GM21528 (cell line): Measurements from ENCODE around the gene MTRFR.
"Not testable (repeated sequence)": the region's sequence is repeated elsewhere in the genome, so short reads cannot be mapped to it uniquely, and the experiment has no call there.

ENCODE experiments used
- ATAC-seq: cut with Tn5 transposase; IDR thresholded peaks from one replicate; pipeline ENCODE4 v1.9.1; 2021; ENCODE audit warnings: mild to moderate bottlenecking, moderate library complexity; ENCODE audit not compliant: unreplicated experiment, low FRiP score

MTRFR gene

DNA sequence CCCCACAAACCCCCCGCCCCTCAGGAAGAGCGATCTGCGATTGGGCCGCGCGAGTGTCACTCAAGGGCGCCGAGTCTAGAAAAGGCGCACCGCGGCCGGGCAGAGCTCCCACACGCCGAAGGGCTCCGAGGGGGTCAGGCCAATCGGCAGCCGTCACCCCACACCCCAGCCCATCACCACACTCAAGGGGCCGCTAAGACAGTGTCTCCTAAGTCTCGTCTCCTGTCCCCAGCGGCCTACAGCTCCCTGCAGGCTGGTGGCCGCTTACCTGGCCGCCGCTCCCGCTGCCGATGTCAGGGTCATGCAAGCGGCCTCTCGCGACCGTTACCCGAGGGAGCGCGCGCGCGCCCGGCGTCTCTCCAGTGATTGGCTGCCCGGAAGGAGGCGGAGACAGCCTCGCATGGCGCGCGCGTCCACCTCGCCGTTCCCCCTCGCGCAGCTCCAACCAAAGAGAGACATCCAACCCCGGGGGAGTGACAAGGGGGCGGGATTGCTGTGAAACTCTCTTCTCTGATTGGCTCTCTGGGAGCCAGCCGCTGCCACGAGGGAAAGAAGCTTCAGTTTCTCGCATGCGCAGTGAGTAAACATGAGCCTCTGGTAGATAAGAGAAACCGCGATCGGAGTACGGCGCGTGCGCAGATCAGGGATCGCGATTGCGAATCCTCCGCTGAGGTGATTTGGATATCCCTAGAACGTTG, at the start of gene MTRFR, which contains the start of gene MPHOSPH9:
TSS of gene MTRFR (plus strand) at position 630 of the 698 bp plus-strand sequence. CDS start 20,239 bp downstream, outside the sequence.
TSS of gene MPHOSPH9 (minus strand) at position 335 of the 698 bp plus-strand sequence. CDS start 2,777 bp downstream, outside the sequence.
- peak; percentile 78 for ATAC-seq

DNA sequence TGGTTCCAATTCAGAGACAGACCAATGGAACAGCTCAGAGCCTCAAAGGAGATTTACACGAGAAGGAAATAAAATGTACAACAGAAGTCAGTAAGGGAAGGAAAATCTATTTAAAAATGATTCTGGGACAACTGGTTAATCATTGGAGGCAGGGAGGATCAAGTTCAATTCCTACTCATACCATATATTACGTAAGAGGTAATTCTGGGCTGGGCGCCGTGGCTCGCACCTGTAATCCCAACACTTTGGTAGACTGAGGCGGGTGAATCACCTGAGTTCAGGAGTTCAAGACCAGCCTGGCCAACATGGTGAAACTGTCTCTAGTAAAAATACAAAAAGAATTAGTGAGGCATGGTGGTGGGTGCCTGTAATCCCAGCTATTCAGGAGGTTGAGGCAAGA, 45.6 kb upstream of the MTRFR start:
- no peak for ATAC-seq

DNA sequence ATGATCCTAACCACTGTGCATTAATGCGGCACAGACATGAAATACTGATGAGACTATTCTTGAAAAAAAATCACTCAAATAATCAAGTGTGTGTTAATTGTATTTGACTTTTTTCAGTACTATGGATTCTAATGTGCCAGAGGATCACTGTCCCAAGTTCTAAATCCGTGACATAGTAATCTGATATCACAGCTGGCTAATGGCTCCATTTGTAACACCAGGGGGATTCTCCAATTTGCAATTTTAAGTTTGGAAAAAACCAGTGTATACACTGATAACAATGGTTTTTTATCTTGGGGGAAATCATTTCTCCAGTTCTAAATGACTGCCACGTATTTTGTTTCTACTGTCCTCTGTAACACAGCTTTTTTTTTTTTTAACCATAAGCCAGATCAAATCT, 33.3 kb upstream of the MTRFR start:
- ATAC-seq, result no peak

DNA sequence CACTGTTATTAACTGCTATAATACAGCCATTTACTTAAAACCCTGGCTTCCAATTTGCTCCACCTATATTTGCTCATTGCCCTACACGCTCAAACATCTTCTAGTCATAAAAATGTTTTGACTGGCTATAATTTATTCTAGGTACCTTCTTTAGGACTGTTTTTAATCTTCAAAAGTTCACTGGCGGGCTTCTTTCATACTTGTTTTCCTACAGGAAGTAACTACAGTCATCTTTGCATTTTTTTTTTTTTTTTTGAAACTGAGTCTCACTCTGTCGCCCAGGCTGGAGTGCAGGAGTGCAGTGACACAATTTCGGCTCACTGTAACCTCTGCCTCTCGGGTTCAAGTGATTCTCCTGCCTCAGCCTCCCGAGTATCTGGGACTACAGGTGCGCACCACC, 32.8 kb upstream of the MTRFR start:
- no peak for ATAC-seq

DNA sequence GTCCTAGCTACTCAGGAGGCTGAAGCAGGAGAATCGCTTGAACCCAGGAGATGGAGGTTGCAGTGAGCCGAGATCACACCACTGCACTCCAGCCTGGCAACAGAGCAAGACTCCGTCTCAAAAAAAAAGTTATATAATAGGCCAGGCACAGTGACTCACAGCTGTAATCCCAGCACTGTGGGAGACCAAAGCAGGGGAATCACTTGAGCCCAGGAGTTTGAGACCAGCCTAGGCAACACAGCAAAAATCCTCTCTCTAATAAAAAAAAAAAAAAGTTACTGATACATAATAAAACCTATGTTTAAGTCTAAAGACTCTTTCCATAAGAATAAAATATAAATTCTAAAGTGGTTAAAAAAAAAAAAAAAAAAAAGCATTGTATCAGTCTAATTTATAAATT, 26.4 kb upstream of the MTRFR start:
- not testable (repeated sequence) for ATAC-seq

DNA sequence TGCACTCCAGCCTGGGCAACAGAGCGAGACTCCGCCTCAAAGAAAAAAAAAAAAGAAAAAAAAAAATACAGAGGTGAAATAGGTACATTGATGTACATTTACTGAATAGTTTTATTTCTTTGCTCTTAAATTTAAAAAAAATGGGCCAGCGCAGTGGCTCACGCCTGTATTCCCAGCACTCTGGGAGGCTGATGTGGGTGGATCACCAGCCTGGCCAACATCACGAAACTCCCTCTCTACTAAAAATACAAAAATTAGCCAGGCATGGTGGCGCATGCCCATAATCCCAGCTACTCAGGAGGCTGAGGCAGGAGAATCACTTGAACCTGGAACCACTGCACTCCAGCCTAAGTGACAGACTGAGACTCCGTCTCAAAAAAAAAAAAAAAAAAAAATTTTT, 25.4 kb upstream of the MTRFR start:
- not testable (repeated sequence) for ATAC-seq

DNA sequence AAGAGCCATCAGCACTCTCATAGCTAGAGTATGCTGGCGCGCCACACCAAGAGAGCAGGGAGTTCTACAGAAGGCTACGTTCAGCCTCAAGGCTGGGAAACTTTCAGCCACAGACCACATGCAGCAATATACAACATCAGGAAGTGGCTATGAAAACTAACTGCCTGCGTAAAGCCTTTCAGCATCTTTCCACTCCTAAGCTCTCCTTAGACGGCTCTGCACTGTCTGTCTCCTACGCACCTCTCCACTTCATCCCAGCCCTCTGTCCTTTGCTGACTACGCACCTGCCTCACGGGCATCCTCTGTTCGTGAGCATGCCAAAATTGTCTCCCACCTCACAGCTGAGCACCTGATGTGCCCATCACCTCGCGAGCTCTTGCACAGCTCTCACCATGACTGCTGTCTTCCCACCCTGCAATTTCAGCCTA, 10.0 kb upstream of the MTRFR start:
- ATAC-seq, result no peak

DNA sequence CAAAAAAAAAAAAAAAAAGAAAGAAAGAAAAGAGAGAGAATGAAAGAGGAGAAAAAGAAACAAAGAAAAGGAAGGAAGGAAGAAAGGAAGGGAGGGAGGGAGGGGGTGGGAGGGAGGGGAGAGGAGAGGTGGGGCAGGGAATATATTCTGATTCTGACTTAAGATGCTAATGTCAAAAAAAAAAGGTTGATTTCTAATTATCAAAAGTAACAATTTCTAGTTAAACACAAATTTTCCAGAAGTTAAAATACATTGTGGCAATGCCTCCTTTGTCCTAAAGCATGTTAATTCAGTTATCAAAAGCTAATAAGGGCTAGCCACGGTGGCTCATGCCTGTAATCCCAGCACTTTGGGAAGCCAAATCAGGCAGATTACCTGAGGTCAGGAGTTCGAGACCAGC, 7.8 kb upstream of the MTRFR start:
- no peak for ATAC-seq

DNA sequence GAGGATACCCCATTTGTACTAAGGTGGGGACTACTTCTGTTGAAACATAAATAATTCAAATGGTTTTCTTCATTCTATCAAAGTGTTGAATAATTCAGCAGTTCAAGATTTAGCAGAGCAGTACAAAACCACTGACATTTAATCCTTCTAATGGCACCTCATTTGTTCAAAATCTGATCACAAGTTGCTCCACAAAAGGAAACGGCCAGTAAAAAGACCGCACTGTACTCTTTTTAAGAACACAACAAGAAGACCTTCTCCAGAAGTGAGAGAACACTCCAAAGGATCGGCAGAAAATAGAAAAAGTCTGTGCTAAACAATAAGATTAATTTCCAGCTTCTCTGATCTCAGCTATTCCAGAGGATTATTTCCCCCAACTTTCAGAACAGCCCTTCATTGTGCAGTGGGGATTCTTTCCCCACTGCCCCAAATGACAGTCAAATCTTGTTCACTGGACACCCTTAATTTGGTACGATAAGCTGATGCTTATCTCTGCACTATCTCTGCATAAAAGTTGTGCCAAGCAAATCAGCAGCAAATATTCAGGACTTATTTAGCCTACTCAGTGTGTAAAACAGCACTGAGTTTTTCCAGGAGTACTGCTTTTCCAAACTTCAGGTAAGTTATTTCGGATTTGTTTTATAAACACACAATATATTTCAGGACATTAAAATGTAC, 5.5 kb upstream of the MTRFR start:
- ATAC-seq, result no peak

DNA sequence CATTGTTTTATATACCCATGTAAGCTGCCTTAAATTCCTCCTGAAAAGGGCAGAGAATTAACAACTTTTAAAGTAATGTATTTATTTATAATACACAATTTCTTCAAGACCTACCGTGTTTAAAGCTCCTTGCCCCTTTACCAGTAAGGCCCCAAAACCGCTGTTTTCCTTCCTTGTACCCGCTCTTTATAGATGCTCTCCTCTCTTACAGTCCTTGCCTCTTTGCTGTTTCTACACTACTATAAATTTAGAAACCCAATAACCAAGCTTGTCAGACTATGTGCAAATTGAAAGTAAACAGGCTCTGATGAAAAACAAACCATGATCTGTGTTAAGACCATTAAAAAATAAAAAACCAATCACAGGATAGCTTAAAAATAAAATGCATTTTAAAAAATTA, 4.2 kb upstream of the MTRFR start:
- ATAC-seq, result no peak

DNA sequence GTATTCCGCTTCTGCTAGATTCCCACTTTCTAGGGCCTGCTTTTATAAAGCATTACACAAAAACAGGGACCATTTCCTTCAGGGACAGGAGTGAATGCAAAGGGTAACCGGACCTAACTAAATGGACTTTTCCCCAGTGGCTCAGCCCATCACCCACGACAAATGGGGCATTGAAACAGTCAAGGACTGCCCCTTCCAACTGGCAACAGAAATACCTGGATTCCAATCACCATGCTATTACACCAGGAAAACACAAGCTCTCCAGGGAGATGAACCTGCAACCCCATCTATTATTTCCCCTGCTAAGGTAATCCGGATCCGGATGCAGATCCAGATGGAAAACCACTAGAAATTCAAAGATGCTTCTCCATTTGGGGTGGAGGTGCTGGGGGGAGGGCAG, 1.3 kb upstream of the MTRFR start:
- ATAC-seq, result no peak

DNA sequence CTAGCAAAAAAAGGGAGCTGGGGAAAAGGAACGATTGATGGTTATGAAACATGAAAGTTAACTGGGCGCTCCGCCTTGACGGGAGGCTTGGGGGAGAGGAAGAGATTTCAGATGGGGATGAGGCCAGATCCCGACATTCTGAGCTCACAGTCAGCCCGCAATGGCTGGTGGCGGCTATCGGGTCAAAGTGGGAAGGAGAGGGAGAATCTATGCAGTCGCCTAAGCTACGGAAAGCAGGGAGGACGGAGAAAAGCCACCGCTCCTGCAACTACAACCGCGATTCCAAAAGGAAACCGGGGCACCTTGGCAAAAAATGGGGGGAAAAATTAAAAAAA, 797 bp upstream of the MTRFR start:
- ATAC-seq, result no peak

DNA sequence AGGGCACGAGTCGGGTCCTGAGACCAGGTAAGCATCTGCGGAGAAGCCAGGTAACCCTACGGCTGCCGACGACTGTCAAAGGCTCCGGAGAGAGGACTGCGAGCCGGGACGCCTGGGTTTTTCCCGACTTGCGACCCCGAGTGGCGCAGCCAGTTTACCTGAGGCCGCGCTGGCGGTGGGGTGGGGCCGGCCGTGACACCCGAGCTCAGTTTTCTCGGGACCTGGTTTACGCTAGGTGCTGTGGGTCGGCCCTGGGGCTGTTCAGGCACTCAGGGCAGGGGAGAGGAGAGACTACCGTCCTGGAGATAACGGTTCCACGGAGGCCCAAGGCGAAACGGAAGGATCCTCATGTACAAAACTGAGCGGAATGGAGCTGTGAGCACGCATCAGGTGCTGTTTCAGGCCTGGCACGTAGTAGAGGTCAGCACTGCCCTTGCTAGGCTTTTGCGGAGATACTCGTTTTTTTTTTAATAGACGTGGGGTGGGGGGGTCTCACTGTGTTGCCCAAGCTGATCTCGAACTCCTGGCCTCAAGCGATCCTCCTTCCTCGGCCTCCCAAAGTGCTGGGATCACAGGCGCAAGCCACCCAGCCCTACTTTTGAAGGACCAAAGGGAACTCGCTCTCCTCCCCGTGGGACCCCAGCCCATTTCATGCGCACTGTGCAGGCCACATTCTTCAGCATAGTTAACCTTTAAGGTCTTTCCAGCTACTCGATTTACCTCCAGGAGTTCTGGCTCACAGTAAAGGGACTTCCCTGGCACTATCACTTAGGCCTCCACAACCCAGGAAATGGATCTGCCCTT, 471 bp downstream of the MTRFR start:
- peak; percentile 9 for ATAC-seq

DNA sequence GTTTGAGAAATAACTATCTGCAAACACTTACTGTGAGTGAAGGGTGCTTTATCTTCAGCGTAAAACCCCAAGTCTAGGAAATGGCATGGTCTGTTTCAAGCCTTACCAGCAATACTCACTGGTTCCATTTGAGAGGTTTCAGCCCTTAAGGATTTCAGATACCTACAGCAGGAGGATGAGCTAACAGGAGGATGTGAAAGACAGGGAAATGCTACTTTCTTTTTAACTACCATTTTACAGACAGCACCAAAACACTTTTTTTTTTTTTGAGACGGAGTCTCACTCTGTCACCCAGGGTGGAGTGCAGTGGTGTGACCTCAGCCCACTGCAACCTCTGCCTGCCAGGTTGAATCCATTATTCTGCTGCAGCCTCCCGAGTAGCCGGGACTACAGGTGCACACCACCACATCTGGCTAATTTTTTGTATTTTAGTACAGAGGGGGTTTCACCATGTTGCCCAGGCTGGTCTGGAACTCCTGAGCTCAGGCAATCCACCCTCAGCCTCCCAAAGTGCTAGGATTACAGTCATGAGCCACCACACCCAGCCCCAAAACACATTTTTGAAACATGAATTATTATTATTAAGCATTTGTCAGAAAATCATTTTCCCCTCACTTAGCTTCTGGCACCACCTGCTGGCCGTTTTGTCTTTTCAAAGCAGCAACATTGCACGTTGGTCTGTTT, 4.6 kb downstream of the MTRFR start:
- no peak for ATAC-seq

DNA sequence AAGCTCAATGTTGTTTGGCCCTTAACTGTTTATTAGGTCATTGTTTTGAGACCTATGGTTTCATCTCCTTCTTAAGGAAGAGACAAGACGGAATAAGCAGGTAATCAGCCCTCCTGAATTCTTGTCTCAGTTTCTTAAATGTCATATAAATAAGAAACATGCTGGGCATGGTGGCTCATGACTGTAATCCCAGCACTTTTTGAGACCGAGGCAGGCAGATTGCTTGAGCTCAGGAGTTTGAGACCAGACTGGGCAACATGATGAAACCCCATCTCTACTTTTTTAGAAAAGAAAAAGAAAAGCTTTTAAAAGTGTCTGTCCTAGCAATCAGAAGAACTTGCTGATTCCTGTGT, 5.1 kb downstream of the MTRFR start:
- no peak for ATAC-seq

DNA sequence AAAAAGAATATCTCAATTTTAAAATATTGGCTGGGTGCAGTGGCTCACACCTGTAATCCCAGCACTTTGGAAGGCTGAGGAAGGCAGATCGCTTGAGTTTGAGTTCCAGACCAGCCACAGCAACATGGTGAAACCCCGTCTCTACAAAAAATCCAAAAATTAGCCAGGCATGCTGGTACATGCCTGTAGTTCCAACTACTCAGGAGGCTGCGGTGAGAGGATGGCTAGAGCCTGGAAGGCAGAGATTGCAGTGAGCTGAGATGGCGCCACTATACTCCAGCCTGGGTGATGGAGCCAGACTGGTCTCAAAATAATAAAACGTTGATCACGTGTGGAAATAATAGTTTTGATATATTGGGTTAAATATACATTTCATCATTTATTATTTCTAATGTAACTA, 5.7 kb downstream of the MTRFR start:
- no peak for ATAC-seq

DNA sequence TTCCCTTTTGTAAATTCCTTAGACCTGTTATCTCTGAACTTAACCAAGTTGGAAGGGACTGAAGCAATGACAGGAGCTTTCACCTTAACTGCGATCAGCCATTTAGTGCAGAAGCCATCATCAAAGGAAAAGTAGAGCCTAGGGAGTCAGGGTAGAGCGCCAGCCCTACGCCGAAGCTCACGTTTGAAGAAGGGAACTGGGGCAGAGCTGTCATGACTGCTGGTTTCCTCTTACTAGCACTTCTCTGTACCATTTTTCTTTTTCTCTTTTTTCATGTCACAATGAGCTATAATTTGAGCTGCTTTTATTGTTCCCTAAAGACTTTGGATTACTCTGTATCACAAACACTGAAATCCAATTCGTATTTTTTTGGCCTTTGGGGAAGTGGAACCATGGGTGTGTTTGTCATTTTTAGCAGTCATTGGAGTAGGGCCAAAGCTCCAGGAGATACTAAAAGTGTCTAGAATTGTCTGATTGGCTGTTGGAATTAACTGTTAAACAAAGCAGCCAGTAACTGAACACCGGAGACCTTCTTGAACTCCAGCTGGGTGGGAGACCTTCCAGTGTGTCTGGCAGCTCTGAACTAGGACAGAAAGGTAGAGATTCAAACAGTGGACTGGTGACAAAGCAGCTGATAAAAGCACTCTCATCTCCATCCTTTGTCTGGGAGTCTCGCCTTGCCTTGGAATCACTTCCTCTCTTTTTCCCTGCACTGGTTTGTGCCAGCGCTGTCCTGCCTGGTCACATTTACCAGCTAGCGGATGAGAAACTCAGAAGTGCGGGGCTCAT, 9.1 kb downstream of the MTRFR start:
- no peak for ATAC-seq

DNA sequence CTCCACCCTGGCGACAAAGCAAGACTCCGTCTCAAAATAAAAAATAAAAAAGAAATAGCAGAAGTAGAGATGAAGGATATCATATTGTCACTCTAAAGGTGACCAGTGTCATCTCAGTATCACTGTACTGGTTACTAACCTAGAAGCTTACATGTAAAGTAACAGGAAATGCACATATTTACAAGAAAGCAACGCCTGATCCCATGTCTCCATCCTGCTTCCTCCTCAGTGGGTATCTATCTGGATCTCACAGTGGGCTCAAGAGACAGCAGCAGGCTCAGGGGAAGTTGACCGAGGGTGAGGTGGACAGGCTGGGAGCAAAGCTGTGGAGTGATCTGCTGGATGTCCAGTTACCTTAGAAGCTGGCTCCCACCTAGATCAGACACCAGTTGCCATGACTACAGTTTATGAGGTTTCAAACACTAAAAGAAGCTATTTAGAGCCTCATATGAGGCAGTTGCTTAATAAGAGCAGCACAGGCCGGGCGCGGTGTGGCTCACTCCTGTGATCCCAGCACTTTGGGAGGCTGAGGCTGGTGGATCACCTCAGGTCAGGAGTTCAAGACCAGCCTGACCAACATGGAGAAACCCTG, 10.5 kb downstream of the MTRFR start:
- no peak for ATAC-seq

DNA sequence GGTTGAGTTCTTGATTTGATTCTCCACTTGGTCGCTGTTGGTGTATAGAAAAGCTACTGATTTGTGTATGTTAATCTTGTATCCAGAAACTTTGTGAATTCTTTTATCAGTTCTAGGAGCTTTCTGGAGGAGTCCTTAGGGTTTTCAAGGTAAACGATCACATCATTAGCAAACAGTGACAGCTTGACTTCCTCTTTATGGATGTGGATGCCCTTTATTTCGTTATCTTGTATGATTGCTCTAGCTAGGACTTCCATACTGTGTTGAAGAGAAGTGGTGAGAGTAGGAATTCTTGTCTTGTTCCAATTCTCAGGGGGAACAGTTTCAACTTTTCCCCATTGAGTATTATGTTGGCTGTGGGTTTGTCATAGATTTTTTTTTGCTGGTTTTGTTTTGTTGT, 12.4 kb downstream of the MTRFR start:
- no peak for ATAC-seq

DNA sequence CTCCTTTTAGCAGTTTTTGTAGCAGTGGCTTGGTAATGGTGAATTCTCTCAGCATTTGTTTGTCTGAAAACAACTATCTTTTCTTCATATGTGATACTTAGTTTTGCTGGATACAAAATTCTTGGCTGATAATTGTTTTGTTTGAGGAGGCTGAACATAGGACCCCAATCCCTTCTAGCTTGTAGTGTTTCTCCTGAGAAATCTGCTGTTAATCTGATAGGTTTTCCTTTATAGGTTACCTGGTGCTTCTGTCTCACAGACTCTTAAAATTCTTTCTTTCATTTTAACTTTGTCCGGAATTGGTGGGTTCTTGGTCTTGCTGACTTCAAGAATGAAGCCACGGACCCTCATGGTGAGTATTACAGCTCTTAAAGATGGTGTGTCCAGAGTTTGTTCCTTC, 14.9 kb downstream of the MTRFR start:
- ATAC-seq, result not testable (repeated sequence)
